Glomerular visceral epithelial cell (primary cell): ENCODE data around the gene CBARP.

Source experiments
- DNase-seq: peaks from one replicate; pipeline ENCODE4 v3.0.0-alpha.2; 2016; ENCODE audit errors: extremely low spot score

CBARP gene, protein sequence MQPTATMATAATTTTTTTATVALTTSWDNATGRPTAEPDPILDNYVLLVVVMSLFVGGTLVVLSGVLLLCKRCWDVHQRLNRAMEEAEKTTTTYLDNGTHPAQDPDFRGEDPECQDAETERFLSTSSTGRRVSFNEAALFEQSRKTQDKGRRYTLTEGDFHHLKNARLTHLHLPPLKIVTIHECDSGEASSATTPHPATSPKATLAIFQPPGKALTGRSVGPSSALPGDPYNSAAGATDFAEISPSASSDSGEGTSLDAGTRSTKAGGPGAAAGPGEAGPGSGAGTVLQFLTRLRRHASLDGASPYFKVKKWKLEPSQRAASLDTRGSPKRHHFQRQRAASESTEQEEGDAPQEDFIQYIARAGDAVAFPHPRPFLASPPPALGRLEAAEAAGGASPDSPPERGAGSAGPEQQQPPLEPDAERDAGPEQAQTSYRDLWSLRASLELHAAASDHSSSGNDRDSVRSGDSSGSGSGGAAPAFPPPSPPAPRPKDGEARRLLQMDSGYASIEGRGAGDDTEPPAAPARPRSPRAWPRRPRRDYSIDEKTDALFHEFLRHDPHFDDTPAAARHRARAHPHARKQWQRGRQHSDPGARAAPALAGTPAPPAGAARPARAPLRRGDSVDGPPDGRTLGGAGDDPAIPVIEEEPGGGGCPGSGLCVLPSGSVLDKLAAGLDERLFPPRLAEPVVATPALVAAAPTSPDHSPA

GRCh38 chr19:1237754-1238368 lies at the start of gene CBARP:
CBARP (minus strand) TSS chr19:1238005; CDS start chr19:1236100, 1,905 bp downstream.
- peak; percentile 55 for DNase-seq

GRCh38 chr19:1286487-1287353 lies 48.9 kb upstream of the CBARP start:
- DNase-seq, result no peak

GRCh38 chr19:1285737-1286360 lies 48.0 kb upstream of the CBARP start, which contains the start of gene EFNA2:
EFNA2 (plus strand) TSS chr19:1285873; CDS start chr19:1286169, 296 bp downstream.
- DNase-seq, result no peak

GRCh38 chr19:1284979-1285736 lies 47.4 kb upstream of the CBARP start:
- no peak for DNase-seq

GRCh38 chr19:1284293-1284978 lies 46.6 kb upstream of the CBARP start:
- DNase-seq, result no peak

- no peak for DNase-seq
Observed at GRCh38 chr19:1283917-1284292, 46.1 kb upstream of the CBARP start.

DNA sequence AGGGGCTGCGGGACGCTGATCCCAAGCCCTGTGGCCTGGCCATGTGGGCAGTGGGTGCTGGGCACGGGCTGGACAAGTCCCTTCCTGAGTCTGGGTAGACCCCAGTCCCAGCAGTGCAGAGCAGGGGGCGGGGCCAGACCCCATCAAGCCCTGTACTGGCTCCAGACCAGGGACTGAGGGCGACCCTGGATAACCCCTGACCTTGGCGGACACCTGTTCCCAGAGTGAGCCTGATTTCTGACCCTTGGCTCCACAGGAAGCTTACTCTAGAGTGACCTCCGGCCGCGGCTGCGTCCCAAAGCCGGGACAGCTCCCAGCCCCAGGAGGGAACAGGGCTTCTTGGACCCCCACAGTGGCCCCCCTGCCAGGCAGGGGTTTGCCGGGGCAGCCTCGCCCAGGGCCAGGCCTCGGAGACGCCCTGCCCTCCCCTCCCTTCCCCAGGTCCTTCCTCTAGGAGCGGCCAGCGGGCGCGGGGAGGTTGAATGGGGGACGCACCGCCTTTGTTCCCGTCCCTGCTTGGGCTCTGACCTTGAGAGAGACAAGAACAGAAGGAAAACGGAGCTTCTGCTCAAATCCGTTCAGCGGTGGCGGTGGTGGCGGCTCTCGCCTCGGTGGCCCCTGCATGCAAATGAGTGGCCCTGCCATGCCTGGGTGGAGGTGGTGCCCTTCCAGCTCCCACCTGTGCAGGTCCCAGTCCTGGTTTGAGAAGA lies 45.6 kb upstream of the CBARP start:
- no peak for DNase-seq

- no peak for DNase-seq
Observed at GRCh38 chr19:1282588-1283206, 44.9 kb upstream of the CBARP start.

DNA sequence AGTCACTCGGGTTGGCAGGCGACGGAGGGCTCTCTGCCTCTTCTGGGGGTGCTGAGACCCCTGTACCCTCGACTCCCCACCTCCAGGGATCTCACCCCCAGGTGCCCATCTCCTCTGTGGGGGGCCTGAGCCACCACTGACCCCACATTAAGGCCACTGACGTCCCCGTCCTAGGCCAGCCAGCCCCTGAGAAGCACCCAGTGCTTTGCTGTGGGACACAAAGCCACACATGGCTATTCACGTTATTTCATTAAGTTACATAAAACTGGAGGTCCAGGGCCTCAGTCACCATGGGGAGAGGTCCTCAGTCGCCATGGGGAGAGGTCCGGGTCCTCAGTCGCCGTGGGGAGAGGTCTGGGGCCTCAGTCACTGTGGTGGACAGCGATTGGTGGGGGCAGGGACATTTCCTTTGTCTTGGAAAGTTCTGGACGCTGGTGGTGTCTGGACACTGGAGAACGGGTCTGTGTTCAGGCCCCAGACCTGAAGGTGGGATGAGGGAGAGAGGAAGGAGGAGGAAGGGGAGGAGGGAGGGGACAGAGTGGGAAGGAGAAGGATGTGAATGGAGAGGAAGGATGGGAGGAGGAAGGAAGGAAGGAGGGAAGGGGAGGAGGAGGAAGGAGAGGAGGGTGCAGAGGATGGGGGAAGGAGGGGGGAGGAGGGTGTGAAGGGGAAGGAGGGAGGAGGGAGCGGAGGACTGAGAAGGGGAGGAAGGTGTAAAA lies 43.9 kb upstream of the CBARP start:
- DNase-seq, result no peak

- DNase-seq, result no peak
Observed at GRCh38 chr19:1280636-1281568, 43.1 kb upstream of the CBARP start.

DNA sequence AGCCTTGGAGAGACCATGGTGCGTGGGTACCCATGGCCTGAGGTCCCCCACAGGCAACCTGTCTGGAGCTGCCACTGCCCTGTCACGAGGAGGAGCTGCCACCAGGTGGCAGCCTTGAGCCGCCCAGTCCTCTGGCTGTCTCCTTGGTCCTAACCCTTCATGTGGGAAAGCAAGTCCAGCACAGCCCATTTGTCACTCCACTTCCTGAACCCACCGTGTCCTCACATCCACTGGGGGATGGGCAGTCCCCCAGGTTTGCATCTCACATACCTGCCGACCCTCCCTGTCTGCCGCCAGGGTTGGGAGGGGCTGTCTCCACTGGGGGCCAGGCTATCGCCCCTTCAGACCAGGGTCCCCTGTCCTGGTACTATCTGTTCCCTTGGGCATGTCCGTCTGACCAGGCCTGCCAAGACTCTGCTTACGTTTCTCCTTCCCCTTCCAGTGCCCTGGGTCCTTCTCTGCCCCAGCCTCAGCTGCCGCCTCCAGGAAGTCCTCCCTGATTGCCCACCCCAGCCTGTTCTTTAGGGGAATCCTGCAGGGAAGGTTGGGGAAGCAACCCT lies 42.1 kb upstream of the CBARP start:
- peak; percentile 89 for DNase-seq

GRCh38 chr19:1278713-1279660 lies 41.2 kb upstream of the CBARP start:
- no peak for DNase-seq

- DNase-seq, result no peak
Observed at GRCh38 chr19:1278074-1278473, 40.3 kb upstream of the CBARP start.

GRCh38 chr19:1277061-1277460 lies 39.3 kb upstream of the CBARP start:
- no peak for DNase-seq

DNA sequence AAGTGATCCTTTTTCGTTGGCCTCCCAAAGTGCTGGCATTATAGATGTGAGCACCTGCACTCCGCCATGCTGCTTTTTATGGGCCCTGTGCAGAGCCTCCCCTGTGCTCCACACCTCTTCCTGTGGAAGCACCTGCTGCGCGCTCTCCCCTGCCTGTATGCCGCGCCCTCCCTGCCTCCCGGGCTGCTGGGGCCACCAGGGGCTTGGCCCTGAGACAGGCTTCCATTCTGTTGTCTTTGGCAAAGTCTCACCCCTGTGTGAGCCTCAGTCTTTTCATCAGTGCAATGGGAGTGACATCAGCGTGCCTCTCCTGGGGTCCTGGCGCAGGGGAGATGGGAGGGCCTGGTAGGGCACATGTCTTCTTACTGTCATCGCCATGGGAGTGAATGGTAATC lies 38.8 kb upstream of the CBARP start:
- DNase-seq, result no peak
